Ishikawa (cell line): ENCODE results near the gene RUNX1.

Experiments used
- CEBPB ChIP-seq: IDR thresholded peaks from 2 replicates; pipeline ENCODE4 v1.6.1; 2012
- EP300 ChIP-seq: IDR thresholded peaks from 2 replicates; pipeline ENCODE4 v1.6.1; 2012; ENCODE audit warnings: borderline replicate concordance
- REST ChIP-seq: IDR thresholded peaks from 2 replicates; pipeline ENCODE4 v1.6.1; 2012; ENCODE audit warnings: low read depth, mild to moderate bottlenecking
- TAF1 ChIP-seq: IDR thresholded peaks from 2 replicates; pipeline ENCODE4 v1.6.1; 2012; ENCODE audit warnings: low read depth, mild to moderate bottlenecking
- TCF12 ChIP-seq: IDR thresholded peaks from 2 replicates; pipeline ENCODE4 v1.6.1; 2012; ENCODE audit warnings: low read depth
- TEAD4 ChIP-seq: IDR thresholded peaks from 2 replicates; pipeline ENCODE4 v1.6.1; 2012
- USF1 ChIP-seq: IDR thresholded peaks from 2 replicates; pipeline ENCODE4 v1.6.1; 2012
- YY1 ChIP-seq: IDR thresholded peaks from 2 replicates; pipeline ENCODE4 v1.6.1; 2012; ENCODE audit warnings: low read depth
- TF ChIP-seq, protein P1 (sequence below): IDR thresholded peaks from 2 replicates; pipeline ENCODE4 v1.6.1; 2012

- TF ChIP-seq, protein P1, sequence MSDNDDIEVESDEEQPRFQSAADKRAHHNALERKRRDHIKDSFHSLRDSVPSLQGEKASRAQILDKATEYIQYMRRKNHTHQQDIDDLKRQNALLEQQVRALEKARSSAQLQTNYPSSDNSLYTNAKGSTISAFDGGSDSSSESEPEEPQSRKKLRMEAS = no peak
- TF ChIP-seq REST (no peak), EP300 (no peak), TCF12 (no peak), YY1 (no peak), TAF1 (no peak), USF1 (no peak), TEAD4 (no peak), CEBPB (no peak)
Measured at GRCh38 chr21:35019631-35020032, 29.5 kb downstream of the RUNX1 start.
